HG03354 (cell line): ENCODE measurements around the gene TMEM127.

ENCODE experiments used
- ATAC-seq: cut with Tn5 transposase; IDR thresholded peaks from one replicate; pipeline ENCODE4 v1.9.1; 2021; ENCODE audit warnings: mild to moderate bottlenecking; ENCODE audit not compliant: unreplicated experiment, poor library complexity, severe bottlenecking

TMEM127 gene

DNA sequence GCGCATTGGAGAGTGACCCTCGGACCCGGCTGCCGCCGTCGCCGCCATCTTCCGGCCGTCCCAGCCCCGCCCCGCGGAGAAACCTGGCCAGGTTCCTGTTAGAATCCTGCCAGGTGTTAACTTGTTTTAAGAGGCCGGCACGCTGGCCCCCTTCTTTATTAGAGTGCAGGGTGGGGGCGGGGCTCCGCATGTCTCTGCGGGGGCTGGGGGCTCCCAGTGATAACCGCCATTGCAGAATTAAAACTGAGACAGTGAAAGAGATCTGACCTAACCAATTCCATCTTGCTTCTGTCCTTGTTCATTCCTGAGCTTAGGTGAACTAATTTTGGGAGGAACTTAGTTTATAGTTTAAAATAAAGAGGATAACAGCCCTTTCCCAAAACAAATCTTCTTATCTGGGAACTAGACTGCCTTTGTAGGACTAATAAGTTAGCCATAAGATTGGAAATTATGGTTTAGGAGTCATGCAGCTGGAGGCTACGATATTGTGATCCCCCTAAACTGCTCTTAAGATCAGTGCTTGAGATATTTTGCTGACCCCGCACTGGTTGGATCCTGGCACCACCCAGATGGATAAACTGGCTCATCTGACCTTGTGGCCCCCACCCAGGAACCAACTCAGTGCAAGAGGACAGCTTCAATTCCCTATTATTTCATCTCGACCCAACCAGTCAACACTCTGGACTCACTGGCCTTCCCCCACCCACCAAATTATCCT is 56.6 kb downstream of the TMEM127 start:
- ATAC-seq = no peak

DNA sequence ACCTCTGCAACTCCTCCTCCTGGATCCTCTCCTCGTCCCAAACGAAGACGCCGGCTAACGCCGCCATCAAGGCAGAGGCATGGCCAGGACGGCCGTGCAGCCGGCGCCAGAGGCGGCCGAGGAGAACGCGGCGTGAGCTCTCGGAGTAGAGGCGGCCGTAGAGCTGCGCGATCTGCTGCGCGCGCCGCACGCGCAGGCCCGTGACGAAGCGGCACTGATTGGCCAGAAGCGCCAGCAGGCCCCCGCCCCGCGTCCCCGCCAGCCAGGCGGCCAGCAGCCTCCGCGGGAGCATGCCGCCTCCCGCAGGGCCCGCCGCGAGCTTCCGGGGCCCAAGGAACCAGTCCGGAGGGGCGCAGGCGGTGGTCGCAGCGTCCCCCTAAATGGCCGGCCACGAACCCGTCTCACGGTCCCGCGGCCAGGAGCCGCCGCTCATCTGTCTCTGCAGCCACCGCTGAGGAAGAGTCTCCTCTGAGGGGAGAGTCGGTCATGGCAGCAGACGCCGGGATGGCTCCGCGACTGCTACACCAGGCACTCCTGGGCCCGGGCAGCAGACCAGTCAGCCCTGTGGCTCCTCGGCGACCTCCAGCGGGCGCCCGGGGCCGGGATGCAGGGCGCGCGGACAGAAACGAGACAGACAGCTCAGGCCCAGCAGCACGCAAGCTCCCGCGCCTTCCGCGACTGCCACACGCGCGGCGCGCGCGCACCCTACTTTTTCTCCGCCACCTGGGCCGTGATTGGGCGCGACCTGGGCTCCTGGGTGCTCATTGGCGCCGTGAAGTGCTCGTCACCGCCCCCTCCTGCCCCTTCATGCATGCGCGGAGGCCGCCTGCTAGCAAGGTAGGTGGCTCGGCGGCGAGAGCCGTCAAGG is 57.4 kb downstream of the TMEM127 start, which contains the start of gene STARD7:
Gene STARD7 (minus strand): TSS at position 685 of the 868 bp plus-strand sequence. CDS start 393 bp downstream, at position 292.
- peak; percentile 92 for ATAC-seq

DNA sequence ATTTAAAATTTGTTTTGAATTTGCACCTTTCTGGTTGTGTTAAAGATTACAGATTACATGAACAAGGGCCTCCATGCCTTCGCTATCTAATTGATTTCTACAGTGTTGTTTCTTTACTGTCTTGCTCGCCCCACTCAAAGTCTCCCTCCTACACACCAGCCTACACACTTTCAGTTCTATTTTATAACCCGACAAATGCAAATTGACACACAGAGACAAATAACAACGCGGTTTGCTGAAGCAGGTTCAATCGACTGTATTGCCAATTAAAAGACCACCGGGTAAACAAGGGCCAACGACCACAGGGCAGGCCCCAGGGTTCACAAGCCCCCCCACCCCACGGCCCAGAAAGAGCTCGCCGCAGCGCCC is 58.0 kb downstream of the TMEM127 start:
- peak; percentile 13 for ATAC-seq

DNA sequence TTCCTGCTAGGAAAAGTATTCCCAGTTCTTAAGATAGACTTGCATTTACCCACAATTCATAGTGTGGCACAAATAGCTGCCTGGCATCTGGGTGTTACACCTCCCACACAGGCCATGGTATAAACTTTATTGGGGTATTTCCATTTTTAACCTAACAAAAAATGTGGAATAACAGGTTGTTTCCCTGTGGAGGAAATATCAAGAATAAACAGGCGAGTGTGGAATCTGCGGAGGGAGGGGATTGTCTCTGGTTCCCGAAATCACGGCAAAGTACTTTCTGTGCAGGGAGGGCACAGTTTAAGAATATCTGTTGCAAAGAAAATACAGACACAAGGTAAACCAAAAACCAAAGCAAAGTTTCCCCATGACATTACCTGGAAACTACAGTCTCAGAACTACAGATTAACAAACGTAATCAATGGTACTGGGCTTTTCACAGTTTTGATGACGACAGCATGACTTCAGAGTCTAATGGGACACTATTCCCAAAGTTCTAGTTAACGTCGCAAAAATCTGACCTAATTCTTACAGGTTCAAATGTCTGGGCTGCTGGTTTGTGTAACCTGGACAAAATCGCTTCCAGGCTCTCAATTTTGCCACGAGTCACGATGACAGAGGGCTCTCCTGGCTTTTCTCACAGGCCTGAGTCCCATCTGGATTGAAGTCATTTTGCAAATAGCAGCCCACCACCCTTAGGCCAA is 58.6 kb downstream of the TMEM127 start:
- ATAC-seq = no peak

DNA sequence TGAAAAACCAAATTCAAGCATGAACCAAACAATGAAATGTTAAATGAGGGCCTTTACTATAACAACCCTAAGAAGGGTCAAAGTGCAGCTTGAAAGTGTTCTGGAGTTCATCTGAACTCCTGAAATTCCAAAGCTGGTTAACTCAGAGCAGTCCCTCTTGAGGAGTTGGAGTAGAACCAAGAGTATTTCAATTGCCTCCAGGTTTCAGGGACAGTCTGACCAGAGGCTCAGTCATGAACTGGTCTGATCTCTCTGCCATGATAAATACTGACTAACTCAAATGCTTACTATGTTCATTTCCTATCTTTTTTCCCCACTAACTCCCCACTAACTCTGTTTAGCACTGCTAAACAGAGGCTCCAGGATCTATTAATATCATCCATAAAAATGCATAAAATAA is 59.9 kb downstream of the TMEM127 start:
- ATAC-seq = no peak

DNA sequence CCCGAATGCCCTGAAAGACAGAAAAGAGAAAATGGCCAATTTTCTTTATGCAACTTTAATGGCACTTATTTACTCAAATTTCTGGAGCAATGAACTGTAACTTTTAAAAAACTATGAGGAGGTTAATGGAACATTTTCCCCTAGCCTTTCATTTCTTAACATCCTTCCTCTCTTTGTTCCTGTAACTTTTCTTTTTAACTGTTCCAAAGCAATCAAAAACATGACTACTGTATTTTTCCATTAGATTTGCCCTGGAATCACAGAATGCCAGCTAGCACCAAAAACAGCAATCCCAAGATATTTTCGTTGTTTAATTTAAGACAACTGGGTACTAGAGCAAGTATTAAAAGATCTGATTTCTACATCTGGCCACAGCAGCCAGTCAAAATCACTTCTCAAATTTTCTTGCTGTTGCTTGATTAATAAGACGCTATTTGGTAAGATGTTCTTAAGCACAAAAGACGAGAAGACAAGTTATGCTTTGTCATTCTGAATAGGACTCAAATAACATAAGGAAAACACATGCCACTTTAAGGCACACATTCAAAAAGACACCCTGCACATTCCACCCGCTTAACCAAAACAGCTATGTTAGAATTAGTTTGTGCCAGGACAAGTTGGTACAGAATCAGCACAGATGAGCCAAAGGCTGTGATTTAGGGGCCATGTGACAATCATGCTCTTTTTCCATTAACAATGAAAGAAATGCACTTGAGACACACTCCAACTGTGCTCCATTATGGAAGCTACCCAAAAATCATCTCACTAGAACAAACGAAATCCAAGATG is 60.8 kb downstream of the TMEM127 start:
- ATAC-seq = no peak

DNA sequence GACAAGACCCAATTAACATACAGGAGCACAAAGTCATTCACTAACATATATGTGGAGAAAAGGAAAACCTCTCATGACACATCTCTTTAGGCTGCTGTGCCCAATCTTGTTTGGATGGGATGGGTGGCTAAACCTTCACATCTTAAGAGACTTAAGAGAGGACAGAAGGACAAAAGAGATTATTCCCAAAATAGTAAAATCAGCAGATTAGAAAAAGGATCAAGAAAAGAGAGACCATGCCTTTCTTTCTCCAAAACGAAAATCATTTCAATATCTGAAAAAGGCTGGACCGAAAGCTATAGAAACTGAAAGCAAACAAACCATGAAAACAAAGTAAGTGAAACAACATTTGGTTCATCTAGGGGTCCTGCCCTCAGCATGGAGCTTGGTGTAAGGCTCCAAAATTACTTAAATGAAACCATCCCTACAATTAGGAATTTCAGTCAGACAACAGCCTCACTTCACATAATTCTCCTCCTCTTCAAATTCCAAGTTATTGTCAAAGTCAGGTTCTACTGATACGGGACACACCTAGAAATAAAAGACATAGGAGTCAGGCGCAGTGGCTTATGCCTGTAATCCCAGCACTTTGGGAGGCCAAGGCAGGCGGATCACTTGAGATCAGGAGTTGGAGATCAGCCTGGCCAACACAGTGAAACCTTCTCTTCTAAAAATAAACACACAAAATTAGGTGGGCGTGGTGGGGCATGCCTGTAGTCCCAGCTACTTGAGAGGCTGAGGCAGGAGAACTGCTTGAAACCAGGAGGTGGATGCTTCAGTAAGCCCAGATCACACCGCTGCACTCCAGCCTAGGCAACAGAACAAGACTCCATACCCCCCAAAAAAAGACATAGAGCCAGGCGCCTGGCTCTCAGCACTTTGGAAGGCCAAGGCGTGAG is 62.4 kb downstream of the TMEM127 start:
- no peak for ATAC-seq

DNA sequence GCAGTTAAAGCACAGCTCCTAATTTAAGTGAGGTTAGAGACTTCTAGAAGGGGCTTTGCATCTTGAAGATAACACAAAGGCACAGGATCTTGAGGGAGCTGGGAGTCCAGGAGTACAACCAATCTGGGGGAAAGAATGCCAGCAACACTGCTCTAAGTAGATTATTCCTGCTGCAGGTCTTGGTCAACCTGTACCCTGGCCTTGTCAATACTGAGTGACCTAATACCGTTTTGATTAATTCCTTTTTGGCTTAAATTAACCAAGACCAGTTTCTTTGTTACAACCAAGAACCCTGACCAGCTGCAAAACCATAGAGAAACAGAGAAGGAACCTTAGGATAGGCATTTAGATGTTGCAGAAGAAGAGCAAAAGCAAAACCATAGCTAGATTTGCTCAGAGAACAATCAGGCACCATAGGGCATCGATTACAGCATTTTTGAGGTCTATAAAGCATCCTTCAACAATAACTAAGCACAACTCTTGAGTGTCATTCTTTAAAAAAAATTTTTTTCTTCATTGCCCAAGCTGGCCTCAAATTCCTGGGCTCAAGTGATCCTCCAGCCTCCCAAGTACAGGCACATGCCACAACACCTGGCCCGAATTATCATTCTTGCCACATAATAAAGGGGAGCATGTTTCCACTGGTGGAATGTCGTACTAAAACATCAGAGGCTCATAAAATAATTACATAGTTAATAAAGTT is 63.5 kb downstream of the TMEM127 start:
- no peak for ATAC-seq

DNA sequence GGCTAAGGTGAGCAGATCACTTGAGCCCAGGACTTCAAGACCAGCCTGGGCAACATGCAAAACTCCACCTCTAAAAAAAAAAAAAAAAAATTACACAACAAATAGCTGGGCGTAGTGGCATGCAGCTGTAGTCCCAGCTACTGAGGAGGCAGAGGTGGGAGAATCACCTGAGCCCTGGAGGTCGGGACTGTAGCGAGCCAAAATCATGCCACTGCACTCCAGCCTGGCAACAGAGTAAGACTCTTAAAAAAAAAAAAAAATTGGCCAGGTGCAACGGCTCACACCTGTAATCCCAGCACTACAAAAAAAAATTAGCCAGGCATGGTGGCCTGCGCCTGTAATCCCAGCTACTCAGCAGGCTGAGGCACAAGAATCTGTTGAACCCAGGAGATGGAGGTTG is 64.5 kb downstream of the TMEM127 start:
- no peak for ATAC-seq

DNA sequence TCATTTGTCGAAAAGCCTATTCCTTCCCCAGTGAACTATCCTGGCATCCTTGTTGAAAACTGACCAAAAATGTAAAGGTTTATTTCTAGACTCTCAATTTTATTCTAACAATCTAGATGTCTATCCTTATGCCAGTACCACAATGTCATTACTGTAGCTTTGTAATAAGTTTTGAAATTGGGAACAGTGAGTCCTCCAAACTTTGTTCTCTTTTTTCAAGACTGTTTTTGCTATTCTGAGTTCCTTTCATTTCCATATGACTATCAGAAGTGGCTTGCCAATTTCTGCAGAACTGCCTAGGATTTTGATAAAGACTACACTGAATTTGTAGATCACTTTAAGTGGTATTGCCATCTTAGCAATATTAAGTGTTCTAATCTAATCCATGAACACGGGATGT is 66.9 kb downstream of the TMEM127 start:
- no peak for ATAC-seq
